NCI-H345 treated with DMSO at 0.1 percent for 48 hours (cell line): Measurements from ENCODE around the gene EIF2D.

Source experiments
- DNase-seq: peaks from one replicate; lab custom pipeline; 2025; ENCODE audit not compliant: unreplicated experiment; lab: John Stamatoyannopoulos, UW

EIF2D gene

DNA sequence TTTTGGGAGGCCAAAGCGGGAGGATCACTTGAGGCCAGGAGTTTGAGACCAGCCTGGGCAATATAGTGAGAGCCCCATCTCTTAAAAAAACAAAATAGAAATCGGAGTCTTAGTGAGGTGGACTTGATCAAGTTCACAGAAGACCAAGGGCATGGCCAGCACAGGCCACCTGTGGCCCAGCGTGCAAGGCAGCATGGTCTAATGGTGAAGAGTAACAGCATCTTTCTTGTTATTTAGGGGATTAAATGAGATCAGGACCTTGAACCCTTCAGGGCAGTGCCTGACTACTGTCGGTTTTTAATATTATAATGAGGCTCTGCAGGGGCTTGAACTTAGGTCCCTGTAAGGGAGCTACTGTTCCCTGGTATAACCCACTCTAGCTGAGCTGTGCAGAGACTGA, 38.5 kb downstream of the EIF2D start:
- DNase-seq, result no peak

DNA sequence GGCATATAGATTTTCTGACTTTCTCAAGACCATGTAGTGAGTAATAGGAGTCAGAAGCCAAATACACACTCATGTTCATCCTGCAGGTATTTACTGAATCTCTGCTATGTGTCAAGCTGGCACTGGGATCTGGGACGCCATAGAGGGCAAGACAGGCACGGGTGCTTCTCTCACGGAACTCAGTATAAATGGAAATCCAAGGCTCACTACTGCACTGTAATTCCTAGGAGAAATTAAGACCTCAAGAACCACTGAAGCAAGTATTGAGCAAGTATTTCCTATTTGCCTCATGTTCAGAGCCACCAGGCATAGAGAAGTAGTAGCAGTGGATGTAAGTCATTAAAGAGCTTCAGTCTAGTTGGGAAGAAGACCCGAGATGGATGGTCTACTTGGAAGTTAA, 38.9 kb downstream of the EIF2D start:
- DNase-seq, result no peak

DNA sequence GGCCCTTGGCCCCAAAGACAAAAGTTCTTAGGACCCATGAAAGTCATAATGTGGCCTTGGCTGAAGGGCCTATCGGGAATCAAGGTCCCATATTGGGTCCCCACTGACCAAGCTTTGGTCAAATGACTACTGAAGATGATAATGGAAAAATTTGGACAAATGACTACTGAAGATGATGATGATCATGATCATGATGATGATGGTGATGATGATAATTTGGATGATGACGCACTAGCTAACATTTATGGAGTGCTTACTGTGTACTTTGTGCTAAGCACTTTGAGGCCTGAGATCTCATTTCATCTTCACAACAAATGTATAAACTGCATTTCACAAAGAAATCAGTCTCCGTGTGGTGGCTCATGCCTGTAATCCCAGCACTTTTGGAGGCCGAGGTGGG, 39.4 kb downstream of the EIF2D start:
- DNase-seq, result no peak

DNA sequence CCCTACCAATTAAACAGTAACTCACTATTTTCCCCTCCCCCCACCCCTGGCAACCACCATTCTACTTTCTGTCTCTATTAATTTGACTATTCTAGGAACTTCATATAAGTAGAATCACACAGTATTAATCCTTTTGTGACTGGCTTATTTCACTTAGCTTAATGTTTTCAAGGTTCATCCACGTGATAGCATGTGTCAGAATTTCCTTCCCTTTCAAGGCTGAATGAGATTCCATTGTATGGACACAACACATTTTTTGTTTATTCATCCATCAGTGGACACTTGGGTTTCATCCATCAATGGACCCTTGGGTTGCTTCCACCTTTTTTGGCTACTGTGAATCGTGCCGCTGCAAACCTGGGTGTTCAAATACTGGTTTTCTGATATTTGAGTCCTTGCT, 41.7 kb downstream of the EIF2D start:
- DNase-seq, result no peak

DNA sequence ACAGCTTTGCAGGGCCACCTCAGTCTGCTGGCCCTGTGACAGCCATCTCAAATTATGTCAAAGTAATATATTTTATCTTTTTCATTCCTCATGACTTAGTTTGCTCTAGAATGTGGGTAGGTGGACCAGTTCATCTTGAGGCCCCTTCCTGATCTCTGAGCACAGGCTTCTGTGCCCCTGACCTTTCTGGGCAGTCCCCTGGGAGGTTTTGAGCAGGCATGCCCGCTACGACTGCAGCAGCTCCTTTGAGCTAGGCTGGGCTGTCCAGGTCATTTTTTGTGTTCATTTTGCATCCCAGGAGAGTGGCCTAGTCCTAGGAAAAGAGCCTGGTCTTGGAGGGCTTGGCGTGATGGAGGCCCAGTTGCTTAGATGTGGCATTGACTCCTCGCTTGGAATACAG, 42.7 kb downstream of the EIF2D start:
- no peak for DNase-seq

DNA sequence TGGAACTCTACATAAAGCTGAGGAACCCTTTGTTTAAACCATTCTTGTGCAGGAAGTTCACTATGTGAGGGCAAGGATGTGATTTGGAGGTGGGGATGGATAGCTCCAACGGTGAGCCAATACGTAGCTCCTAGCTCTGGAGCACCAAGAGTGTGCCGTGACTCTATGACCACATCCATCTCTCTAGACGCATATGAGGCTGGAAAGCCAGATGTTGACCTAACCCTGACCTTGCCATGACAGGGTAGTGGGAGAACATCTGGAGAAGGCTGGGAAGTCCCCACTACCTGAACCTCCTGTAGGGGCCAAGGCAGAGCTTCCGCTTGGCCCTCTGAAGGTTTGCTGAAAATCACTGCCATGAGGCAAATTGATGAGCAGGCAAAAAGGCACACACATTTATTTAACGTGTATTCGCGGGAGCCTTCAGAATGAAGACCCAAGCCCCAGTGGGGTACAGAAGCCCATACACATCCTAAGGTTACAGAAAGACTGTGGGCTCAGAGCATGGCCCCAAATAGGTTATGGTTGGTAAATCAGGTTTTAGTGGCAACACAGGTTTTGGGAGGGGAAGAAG, 43.4 kb downstream of the EIF2D start:
- DNase-seq, result no peak

DNA sequence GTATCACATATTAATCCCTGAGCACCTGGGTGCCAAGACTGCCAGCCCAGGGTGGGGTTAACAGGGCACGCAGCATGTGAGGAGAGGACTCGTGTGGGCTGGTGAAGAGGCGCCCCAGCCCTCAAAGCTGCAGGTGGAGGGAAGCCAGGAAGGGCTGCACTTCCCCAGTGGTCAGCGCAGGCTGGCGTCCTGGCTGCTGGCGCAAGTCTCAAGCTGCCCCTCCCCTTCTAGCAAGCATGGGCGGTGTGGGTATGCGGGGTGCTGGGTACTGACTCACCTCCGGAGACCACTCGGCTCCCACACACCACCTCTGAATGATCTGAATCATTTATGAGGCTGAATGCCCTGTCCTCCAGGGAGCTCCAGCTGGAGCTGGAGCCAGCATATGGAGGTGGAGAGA, 44.0 kb downstream of the EIF2D start:
- DNase-seq, result no peak

DNA sequence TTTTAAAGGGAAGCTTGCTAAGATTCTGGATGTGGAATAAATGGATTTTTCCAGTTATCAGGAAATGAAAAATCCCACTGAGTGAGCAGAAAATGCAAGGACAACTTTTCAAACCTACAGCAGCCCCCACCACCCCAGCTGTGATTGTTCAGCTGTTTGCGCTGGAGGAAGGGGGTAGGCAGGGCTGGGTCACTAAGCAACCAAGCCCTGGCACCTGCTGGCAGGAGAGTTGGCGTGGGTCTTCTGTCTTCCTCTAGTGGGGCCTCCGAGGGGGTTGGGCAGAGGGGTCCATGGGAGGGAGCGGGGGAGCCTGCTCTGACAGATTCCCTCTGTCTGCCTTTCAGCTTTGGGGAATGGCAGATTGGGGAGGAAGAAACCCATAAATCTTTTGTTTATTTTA, 45.3 kb downstream of the EIF2D start:
- DNase-seq, result no peak

DNA sequence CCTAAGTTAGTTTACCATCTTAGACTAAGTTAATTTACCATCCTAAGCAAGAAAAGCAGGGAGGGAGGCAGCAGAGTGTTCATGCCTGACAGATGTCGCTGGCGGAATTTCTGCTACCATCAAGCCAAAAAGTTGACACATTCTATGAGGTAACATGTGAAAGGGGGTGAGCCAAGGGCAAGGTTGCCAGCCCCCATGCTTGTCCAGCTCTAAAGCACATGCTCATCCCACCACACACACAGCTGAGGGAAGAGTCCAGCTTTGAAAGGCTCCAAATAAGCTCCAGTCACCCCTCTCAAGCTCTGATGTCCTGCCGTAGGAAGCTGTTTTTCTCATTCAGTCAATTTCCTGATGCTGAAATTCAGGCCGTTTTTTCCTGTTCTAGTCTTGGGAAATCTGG, 46.3 kb downstream of the EIF2D start:
- no peak for DNase-seq

DNA sequence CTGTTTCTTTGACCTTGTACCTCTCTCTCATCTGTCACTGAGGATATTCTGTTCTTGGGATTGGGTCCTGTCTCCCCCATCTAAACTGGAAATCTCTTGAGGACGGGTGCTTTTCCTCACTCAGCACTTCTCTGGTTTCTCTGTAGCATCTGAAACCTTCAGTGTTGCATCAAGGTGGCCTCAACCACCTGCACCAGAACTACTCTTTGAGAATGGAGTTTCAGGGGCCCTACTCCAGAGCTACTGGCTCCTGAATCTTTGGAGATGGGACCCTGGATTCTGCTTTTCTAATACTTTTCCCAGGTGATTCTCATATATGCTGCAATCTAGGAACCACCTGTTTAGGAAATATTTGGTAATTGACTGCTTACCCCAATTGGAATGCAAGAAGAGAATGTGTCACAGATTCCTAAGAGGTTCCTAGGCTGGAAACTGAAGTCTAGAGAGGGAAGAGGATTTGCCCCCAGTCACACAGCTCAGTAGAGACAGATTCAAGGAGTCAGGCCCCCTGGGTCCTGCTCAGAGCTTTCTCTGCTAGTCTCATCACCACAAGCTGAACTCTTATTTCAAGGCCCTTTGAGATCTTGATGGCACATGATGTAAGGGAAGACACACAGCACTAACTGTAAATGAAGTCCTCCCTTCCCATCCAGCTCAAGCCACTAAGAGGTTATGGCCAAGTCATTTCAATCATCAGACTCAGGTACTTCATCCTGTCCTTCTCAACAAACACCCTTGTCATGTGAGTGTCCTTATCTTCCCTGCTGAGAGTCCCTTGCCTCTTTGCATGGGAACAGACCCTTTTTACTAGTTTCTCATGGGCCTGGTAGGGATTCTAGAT, 48.7 kb downstream of the EIF2D start:
- DNase-seq, result no peak

DNA sequence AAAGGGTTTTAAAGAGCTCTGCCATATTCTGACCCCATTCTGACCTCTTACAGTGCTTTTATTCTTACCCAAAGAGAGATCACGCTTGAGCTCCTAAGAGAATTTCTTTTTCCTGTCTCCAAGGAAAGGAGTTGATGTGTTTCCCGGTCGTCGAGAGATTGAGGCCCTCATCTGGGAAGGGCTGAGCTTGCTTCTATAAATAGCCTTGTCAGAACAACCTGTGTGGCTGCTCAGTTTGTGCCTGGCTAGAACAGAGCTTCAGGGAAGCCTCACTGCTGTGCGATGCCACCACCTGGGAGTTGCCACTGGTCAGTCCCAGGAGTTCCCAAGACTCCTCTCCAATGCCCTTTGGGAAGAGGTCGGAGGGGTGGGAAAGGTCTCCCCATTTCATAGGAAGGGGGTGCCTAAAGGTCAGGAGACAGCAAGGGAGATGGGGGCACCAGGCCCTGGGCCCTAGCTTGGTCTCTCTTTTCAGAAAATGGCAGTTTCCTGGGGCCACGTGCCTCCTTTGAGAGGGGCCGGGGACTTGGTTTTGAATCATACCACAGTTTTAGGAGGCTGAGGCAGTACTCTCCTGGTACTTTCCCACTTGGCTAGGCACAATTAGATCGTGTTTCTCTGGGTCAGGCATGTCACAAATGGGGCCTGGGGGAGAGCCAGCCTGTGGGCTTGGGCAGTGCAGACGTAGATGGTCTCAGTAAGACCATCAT, 52.1 kb downstream of the EIF2D start:
- no peak for DNase-seq

DNA sequence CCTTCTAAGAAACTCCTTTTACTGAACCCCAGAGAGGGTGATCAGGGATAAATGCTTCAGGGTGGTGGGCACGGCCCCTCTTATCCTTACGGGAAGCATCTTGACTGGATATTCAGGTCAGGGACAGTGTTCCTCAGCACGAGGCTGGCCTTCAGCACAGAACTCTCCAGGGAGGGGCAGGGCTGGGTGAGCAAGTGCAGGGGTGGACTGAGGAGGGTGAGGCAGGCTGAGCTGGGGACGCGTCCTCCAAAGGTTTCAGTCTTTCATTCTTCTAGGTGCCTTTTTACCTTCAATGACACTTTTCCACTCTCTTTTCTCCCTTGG, 52.6 kb downstream of the EIF2D start:
- DNase-seq, result no peak

DNA sequence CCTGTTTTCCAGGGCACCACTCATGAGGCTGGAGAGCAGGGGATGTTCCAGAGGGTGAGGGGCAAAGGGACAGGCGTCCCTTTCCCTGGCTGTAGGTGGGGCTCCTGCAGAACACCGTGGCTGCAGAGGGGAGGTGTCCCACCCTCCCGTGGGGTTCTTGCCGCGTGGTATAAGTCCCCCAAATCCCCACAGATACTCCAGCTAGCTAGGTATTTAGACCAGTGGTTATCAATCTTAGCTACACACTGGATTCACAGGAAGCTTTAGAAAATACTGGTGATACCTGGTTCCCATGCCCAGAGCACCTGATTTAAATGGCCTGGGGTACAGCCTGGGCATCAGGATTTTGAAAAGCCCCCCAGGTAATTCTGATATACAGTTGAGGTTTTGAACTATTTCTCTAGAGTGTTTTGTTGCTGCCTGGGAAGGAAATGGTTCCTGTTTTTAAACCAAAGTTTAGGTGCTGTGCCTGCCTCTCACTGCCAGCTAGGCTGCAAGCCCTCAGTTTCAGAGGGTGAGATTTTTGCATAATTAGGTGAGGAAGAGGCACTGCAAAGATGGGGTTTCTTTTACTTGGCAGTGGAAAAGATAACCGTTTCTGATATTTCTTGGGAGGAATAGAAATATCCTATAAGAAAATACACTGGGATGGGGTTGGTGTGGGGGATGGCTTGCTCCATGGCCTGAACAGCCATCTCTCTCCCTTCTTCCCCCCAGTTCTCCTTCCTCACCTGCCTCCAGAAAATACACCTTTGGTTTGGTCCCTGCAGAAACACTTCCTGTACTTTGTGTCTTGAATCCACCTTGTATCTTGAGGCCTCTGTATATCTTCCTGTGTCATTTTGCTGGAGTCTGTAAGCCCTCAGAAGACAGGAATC, 53.2 kb downstream of the EIF2D start:
- no peak for DNase-seq

DNA sequence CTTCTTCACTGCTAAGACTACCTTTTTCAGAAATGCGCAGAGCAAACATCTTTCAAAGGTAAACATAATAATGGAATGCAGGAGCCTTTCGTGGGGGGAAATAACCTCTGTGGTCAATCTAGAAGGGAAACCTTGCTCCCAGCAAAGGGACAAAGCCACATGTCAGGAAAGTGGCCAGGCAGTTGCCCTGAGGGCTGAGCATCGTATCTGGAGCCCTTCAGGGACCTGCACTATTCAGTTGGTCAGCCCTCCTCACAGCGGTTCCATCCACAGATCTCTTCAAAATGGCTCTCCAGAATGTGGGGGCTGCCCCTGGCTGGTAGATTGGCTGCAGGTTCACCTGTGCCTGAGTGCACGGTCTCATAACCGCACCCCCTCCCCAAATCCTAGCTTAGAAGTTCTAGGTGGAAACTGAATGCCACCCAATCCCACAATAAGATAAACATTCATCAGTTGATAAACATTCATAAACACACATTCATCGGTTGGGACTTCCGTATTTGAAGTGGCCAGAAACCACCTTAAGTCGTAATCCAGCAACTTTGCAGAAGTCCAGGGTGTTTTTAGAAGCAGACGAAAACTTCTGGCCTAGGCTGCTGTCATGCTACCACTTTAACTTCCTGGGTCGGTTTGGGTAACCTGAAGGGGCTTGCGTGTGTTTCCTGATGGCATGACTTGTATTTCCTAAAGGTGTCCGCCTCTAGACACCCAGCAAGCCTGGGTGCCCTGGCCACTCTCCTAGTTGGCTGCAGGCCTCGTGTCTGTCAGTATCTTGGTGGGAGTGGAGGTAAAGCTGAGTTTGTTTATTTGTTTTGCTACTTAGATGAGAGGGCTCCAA, 54.4 kb downstream of the EIF2D start:
- no peak for DNase-seq

DNA sequence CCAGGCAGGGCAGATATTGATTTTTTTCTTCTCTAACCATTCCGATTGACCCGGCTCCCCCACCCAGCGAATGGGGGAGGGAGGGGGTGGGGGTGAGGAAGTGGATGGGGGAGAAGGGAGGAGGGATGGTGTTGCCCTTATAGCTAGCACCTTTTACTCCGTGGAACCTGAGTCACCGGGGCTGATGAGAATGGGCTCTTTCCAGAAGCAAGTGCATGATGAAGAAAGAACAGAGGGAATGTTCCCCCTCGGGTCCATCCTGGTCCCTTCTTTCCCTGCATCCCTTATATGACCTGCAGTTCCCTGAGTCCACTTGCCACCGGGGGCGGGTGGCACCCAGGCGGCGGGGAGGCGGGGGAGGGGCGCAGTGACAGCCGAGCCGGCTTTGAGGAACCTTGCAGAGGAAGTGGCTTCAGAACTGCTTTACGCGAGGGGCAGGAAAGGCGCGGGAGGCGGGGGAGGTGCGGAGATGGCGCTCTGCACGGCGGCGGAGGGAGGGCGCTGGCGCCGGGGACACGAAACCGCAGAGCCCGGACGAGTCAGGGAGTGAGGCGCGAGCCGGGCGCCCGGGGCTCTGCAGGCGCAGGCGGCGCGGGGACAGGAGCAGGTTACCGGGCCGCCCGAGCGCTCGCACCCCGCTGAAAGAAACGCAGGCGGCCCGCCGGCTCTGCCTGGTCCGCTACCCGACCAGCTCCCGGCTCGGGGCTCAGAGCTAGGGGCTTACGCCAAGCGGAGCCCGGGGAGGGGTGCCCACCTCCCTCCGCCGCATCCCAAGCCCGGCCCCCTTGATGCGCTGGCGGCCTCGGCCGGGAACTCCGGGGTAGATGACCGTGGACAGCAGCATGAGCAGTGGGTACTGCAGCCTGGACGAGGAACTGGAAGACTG, 55.3 kb downstream of the EIF2D start:
- DNase-seq, result no peak

DNA sequence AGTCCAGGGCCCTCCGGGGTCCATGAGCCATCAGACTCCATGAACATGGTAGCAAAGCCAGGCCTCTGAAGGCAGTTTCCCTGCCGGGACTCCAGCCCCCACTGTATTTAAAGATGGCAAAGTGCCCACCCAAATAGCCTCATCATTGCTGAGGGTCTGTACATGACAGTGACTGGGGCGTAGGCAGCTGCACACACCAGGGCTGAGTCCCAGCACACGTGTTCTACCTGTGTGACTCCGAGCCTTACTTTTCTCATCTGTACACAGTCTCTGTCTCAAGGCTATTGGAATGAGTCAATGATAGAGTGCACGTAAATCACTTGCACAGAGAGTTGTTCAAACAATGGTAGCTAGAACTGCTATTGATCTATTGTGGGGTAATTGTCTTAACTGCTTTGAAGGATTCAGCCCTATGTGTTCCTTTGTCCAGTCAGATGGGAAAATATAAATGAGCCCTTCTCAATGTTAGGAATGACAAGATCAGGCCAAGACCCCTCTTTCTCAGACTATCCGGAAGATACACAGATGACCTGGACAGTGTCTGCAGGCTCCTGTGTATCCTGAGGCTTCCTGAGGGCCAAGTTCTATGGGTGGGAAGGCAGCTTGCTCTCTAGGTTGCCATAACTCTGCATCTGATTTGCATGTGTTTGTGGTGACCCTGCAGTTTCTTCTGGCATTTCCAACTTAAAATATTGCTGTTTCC, 56.1 kb downstream of the EIF2D start:
- DNase-seq, result no peak

DNA sequence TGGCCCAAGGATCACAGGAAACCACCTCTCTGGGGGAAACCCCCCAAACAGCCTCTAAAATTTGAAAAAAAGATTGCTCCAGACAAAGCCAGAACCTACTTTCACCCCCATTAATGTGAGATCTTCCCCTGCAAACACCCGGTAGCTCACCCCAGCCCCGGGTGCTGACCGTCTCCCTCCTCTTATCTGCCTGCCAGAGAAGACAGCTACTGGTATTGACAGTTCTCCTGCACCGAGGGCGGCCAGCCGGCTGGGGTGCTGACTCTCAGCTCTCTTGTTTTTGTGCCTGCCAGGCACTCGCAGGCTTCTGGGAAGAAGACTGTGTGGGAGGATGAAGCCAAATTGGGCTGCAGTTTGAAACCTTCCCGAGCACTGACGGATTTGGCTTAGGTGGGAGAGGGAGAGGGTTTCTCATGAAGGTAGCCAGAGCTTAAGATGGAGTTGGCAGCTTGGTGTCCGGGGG, 56.8 kb downstream of the EIF2D start:
- DNase-seq, result no peak

DNA sequence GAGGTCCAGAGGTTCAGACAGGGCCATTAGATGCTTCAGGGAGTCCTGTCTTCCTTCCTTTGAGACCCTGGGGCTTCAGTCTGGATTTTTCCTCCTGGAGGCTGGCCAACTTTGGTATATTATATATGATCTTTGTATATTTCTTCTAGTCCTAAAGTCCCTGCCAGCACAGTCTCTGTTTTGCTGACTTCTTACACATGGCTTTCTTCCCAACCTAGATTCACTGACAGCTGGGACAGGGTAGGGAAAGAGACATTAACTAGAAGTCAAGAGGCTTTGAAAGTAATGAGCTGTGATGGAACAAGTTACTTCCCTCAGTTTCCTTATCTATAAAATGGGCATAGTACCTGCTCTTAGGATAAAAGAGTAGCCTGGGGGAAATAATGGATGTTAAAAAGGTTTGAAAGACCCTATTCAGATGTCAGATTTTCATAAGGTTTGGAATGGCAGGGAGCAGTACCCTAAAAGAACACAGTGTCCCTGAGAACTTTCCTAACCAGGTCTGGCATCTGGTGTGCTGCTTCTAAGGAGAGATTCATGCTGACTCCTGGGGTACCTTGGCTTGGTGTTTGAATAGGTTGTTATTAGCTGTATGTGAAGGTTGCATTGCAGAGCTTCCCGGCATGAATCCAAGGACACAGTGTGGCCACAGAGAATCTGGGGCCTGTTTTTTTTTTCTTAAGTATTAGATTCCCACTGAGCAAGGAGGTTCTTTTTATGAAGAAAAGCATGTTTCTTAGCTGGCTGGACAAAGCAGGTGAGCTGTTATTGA, 57.4 kb downstream of the EIF2D start:
- no peak for DNase-seq
